ENCODE results near the gene FHOD3.

GRCh38 chr18:36505665-36506064 lies 208.2 kb downstream of the FHOD3 start:
- TF ChIP-seq EZH2 (IDR thresholded peaks at IDR 0.05; ENCODE audit: low read depth, unreplicated experiment) (no peak), CTCF (conservative IDR thresholded peaks at IDR 0.05; ENCODE audit: low read depth in 2 of 2) (no peak), CREB1 (CRISPR knock-in tag; IDR thresholded peaks at IDR 0.05; ENCODE audit: low read depth) (no peak), POLR2AphosphoS5 (IDR thresholded peaks at IDR 0.05; ENCODE audit: low read depth) (no peak), REST (IDR thresholded peaks at IDR 0.05; ENCODE audit: unreplicated experiment) (no peak)
